ENCODE data around the gene ATOSA. TPM values are rescaled to one million over a fixed set of nuclear protein-coding genes. Genes with fewer than 3 reads are reported as not detected.

Gene ATOSA
- total and polyA plus RNA-seq, 2 experiments from 2014 or later = 6.8 to 26.0 TPM

DNA sequence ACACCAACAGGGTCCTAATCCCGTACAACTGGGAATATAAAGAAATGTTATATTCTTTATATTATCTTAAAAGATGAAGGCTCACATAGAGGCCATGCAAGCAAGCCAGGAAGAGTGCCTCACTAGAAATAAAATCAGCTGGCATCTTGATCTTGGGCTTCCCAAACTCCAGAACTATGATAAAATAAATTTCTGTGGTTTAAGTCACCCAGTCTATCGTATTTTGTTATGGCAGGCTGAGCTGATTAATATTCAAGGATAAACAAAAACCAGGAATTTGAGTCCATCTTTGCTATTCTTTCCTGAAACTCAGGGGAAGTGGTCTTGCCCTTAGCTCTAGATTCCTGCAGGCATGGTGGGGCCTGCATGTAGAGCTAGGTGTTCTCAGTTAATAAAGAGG lies 42.7 kb downstream of the ATOSA start:
- no peaks in the 10 kb centered on the region for H3K4me1 ChIP-seq (ENCODE audit: insufficient read depth)
- no peaks in the 10 kb centered on the region for H4K20me1 ChIP-seq (ENCODE audit: insufficient read depth, poor library complexity, severe bottlenecking)
- no peaks in the 10 kb centered on the region for H3K36me3 ChIP-seq (replicated peaks; ENCODE audit: insufficient read depth, low read depth)
- H3K4me2 ChIP-seq = no peak overlapping the region
- H3K4me3 ChIP-seq = no peak overlapping the region
- H3K79me2 ChIP-seq = no peaks in the 10 kb centered on the region
- H3K27me3 ChIP-seq = no peaks in the 10 kb centered on the region
- H3K9me3 ChIP-seq (ENCODE audit: low read depth) = no peaks in the 10 kb centered on the region
- no peak overlapping the region for H2AFZ ChIP-seq
- no peaks in the 10 kb centered on the region for H3K9me2 ChIP-seq (replicated peaks; ENCODE audit: insufficient read depth)
- H3K27ac ChIP-seq = no peak overlapping the region
- no peak for DNase-seq (ENCODE audit: low spot score)
- WGBS (ENCODE audit: low lambda C conversion rate, missing lambda C conversion rate) = 90% methylated on average over 2 of the region's 2 CpGs
- TF ChIP-seq, protein P1, sequence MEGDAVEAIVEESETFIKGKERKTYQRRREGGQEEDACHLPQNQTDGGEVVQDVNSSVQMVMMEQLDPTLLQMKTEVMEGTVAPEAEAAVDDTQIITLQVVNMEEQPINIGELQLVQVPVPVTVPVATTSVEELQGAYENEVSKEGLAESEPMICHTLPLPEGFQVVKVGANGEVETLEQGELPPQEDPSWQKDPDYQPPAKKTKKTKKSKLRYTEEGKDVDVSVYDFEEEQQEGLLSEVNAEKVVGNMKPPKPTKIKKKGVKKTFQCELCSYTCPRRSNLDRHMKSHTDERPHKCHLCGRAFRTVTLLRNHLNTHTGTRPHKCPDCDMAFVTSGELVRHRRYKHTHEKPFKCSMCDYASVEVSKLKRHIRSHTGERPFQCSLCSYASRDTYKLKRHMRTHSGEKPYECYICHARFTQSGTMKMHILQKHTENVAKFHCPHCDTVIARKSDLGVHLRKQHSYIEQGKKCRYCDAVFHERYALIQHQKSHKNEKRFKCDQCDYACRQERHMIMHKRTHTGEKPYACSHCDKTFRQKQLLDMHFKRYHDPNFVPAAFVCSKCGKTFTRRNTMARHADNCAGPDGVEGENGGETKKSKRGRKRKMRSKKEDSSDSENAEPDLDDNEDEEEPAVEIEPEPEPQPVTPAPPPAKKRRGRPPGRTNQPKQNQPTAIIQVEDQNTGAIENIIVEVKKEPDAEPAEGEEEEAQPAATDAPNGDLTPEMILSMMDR (IDR thresholded peaks at IDR 0.05; ENCODE audit: poor library complexity) = no peak

DNA sequence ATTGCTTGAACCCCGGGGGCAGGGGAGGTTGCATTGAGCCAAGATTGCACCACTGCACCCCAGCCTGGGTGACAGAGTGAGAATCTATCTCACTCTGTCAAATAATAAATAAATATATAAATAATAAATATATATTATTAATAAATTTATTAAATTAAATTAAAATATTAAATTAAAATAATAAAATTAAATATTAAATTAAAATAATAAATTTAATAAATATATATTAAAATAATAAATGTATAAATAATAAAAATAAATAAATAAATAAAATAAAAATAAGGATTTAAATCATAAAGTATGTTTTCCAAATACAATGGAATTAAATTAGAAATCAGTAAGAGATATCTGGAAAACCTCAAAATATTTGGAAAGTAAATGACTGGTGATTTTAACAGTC lies 43.3 kb downstream of the ATOSA start:
- Histone ChIP-seq H2AFZ (no peak overlapping the region), H3K79me2 (no peaks in the 10 kb centered on the region), H3K27ac (no peak overlapping the region), H3K27me3 (no peaks in the 10 kb centered on the region), H4K20me1 (ENCODE audit: insufficient read depth, poor library complexity, severe bottlenecking) (no peaks in the 10 kb centered on the region), H3K9me2 (replicated peaks; ENCODE audit: insufficient read depth) (no peaks in the 10 kb centered on the region), H3K4me2 (no peak overlapping the region), H3K4me3 (no peak overlapping the region), H3K9me3 (ENCODE audit: low read depth) (no peaks in the 10 kb centered on the region), H3K36me3 (replicated peaks; ENCODE audit: insufficient read depth, low read depth) (no peaks in the 10 kb centered on the region), H3K4me1 (ENCODE audit: insufficient read depth) (no peaks in the 10 kb centered on the region)
- WGBS (ENCODE audit: low lambda C conversion rate, missing lambda C conversion rate) = 94% methylated on average over 1 of the region's 1 CpG
- TF ChIP-seq, protein P1 (IDR thresholded peaks at IDR 0.05; ENCODE audit: poor library complexity) = no peak
- TF ChIP-seq EZH2 (IDR thresholded peaks at IDR 0.05; ENCODE audit: borderline replicate concordance) (no peak), EZH2phosphoT487 (IDR thresholded peaks at IDR 0.05; ENCODE audit: low read depth, severe bottlenecking, unreplicated experiment) (no peak)
- no peak for DNase-seq (ENCODE audit: low spot score)

Other genes with a start within 250 kb of the ATOSA start
- 8.5 and 14.8 TPM in 2 replicates for gene MYO5A, start 150.5 kb downstream of the ATOSA start, total RNA-seq
- 3.1 and 3.7 TPM in 2 replicates for gene MYO5A, start 150.5 kb downstream of the ATOSA start, polyA plus RNA-seq
- gene ARPP19, start 110.4 kb downstream of the ATOSA start, total RNA-seq = 120 and 130 TPM in 2 replicates
- 51.7 and 52.7 TPM in 2 replicates for gene ARPP19, start 110.4 kb downstream of the ATOSA start, polyA plus RNA-seq
- gene ONECUT1, start 110.9 kb upstream of the ATOSA start, total RNA-seq = 9.5 and 15.2 TPM in 2 replicates
- 3.9 and 5.9 TPM in 2 replicates for gene ONECUT1, start 110.9 kb upstream of the ATOSA start, polyA plus RNA-seq